Memory B cell (primary cell): ENCODE measurements around the gene TMEM218.

Experiments
- ATAC-seq: fragments of 150-1000 bp; cut with Tn5 transposase; 2 replicates; pipeline ENCODE4 v1.10.0; 2021; ENCODE audit warnings: low read depth, mild to moderate bottlenecking, moderate library complexity
- DNase-seq, 2 donors: peaks; one replicate each; pipeline ENCODE4 v3.0.0; 2022; ENCODE audit warnings: low spot score in 2 of 2
- H3K27ac Mint-ChIP-seq: one replicate; pipeline ENCODE4 v1.8.0; 2022; ENCODE audit warnings: mild to moderate bottlenecking, moderate library complexity, mixed read lengths
- H3K27me3 Mint-ChIP-seq: one replicate; pipeline ENCODE4 v1.8.0; 2022; ENCODE audit warnings: mixed read lengths
- H3K36me3 Mint-ChIP-seq: one replicate; pipeline ENCODE4 v1.8.0; 2022; ENCODE audit warnings: mild to moderate bottlenecking, mixed read lengths
- H3K4me1 Mint-ChIP-seq: one replicate; pipeline ENCODE4 v1.8.0; 2022; ENCODE audit warnings: mixed read lengths
- H3K4me3 Mint-ChIP-seq: one replicate; pipeline ENCODE4 v1.8.0; 2022; ENCODE audit warnings: mild to moderate bottlenecking, moderate library complexity, mixed read lengths
- H3K9me3 Mint-ChIP-seq: one replicate; pipeline ENCODE4 v1.8.0; 2022; ENCODE audit warnings: mixed read lengths

TMEM218 gene

GRCh38 chr11:125111343-125112207 lies at the start of gene TMEM218:
TMEM218 (minus strand) TSS chr11:125111626; CDS start chr11:125102241, 9,385 bp downstream.
- Mint-ChIP-seq H3K27me3 (no peaks in the 10 kb centered on the region), H3K27ac (peak within 1 kb of the TSS; percentile 95), H3K4me1 (peaks cover 9% of the 10 kb centered on the region), H3K4me3 (peak within 1 kb of the TSS; percentile 99), H3K9me3 (no peaks in the 10 kb centered on the region), H3K36me3 (peaks cover 3% of the 10 kb centered on the region)
- peak; percentile 87 to 97 for DNase-seq
- ATAC-seq, result peak; percentile 92

GRCh38 chr11:125157953-125158680 lies 46.7 kb upstream of the TMEM218 start:
- ATAC-seq, result no peak
- no peak overlapping the region for H3K27ac Mint-ChIP-seq

DNA sequence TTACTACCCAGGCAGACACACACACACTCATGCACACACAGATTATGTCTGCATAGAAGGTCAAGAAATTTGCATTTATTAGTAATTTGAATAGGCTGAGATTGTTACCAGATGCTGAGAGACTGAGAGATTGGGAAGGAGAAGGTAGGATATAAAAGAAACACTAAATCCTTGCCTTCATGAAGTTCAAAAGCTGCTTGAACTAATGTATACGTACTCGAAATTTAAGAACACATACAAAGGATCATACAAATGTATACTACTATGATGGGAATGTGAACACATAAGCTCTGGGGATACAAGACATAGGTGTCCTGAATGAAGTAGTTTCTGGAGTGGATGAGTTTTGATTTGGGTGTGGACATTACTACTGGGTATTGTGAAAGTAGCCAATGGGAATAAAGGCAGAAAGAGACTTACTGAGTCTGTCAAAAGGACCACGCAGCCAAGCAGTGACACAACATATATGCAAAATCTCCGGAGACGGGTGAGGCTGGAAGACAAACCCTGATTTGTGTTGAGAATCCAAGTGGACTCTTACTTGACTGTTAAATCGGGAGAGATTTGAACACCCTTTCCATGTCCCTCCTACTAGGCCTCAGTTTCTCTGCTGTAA lies 45.8 kb upstream of the TMEM218 start:
- ATAC-seq (no peak), DNase-seq (no peak)
- no peaks in the 10 kb centered on the region for H3K4me1 Mint-ChIP-seq
- no peak overlapping the region for H3K27ac Mint-ChIP-seq
- no peak overlapping the region for H3K4me3 Mint-ChIP-seq
- H3K9me3 Mint-ChIP-seq, result no peaks in the 10 kb centered on the region
- H3K27me3 Mint-ChIP-seq, result peaks cover 30% of the 10 kb centered on the region
- H3K36me3 Mint-ChIP-seq, result no peaks in the 10 kb centered on the region

More at GRCh38 chr11:125157953-125158680, 46.7 kb upstream of the TMEM218 start:
- H3K36me3 Mint-ChIP-seq, result no peaks in the 10 kb centered on the region
- peaks cover 29% of the 10 kb centered on the region for H3K27me3 Mint-ChIP-seq
- H3K4me3 Mint-ChIP-seq, result no peak overlapping the region
- DNase-seq, result no peak
- no peaks in the 10 kb centered on the region for H3K9me3 Mint-ChIP-seq
- H3K4me1 Mint-ChIP-seq, result no peaks in the 10 kb centered on the region

- DNase-seq (no peak), ATAC-seq (no peak)
- Mint-ChIP-seq H3K36me3 (no peaks in the 10 kb centered on the region), H3K4me1 (no peaks in the 10 kb centered on the region), H3K27ac (no peak overlapping the region), H3K4me3 (no peak overlapping the region), H3K27me3 (peaks cover 30% of the 10 kb centered on the region), H3K9me3 (no peaks in the 10 kb centered on the region)
These were observed 45.1 kb upstream of the TMEM218 start for GRCh38 chr11:125156346-125157117.

GRCh38 chr11:125155767-125156166 lies 44.3 kb upstream of the TMEM218 start:
- H3K9me3 Mint-ChIP-seq, result no peaks in the 10 kb centered on the region
- ATAC-seq, result no peak
- H3K27me3 Mint-ChIP-seq, result peaks cover 30% of the 10 kb centered on the region
- no peak overlapping the region for H3K4me3 Mint-ChIP-seq
- H3K4me1 Mint-ChIP-seq, result no peaks in the 10 kb centered on the region
- no peak for DNase-seq
- H3K36me3 Mint-ChIP-seq, result no peaks in the 10 kb centered on the region
- no peak overlapping the region for H3K27ac Mint-ChIP-seq

- H3K27me3 Mint-ChIP-seq, result peaks cover 27% of the 10 kb centered on the region
- H3K27ac Mint-ChIP-seq, result no peak overlapping the region
- H3K36me3 Mint-ChIP-seq, result no peaks in the 10 kb centered on the region
- no peak overlapping the region for H3K4me3 Mint-ChIP-seq
- DNase-seq (no peak), ATAC-seq (no peak)
- no peaks in the 10 kb centered on the region for H3K4me1 Mint-ChIP-seq
- H3K9me3 Mint-ChIP-seq, result no peaks in the 10 kb centered on the region
These were observed 43.6 kb upstream of the TMEM218 start for GRCh38 chr11:125155100-125155444.

- H3K4me1 Mint-ChIP-seq, result no peaks in the 10 kb centered on the region
- H3K27ac Mint-ChIP-seq, result no peak overlapping the region
- H3K9me3 Mint-ChIP-seq, result no peaks in the 10 kb centered on the region
- no peak for DNase-seq
- no peak for ATAC-seq
- H3K36me3 Mint-ChIP-seq, result no peaks in the 10 kb centered on the region
- peaks cover 29% of the 10 kb centered on the region for H3K27me3 Mint-ChIP-seq
- H3K4me3 Mint-ChIP-seq, result no peak overlapping the region
These were observed 43.1 kb upstream of the TMEM218 start for GRCh38 chr11:125154378-125155099.

- Mint-ChIP-seq H3K27ac (no peak overlapping the region), H3K27me3 (peaks cover 27% of the 10 kb centered on the region), H3K36me3 (no peaks in the 10 kb centered on the region), H3K4me3 (no peak overlapping the region), H3K4me1 (no peaks in the 10 kb centered on the region), H3K9me3 (no peaks in the 10 kb centered on the region)
- DNase-seq, result no peak
- ATAC-seq, result no peak
These were observed 42.4 kb upstream of the TMEM218 start for GRCh38 chr11:125153837-125154236.

DNA sequence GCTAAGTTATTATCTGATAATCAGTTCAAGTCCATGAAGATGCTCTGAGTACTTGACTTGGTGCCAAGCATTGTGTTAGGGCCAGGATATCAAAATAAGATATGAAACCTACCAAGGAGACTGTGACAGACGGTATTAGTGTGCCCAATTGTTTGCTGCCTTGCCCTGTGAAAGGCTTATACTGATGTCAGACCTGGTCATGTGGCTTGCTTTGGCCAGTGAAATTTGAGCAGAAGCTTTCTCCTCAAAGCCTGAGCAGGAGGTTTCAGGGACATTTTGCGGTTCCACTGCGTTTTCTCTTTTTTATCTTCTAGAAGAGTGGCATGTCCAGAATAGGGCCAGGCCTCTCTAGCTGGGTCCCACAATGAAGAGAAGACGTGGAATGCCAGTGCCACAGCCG lies 37.3 kb upstream of the TMEM218 start:
- DNase-seq, result no peak
- H3K36me3 Mint-ChIP-seq, result no peaks in the 10 kb centered on the region
- ATAC-seq, result no peak
- H3K27ac Mint-ChIP-seq, result no peak overlapping the region
- peaks cover 9% of the 10 kb centered on the region for H3K27me3 Mint-ChIP-seq
- no peaks in the 10 kb centered on the region for H3K9me3 Mint-ChIP-seq
- no peaks in the 10 kb centered on the region for H3K4me1 Mint-ChIP-seq
- no peak overlapping the region for H3K4me3 Mint-ChIP-seq

DNA sequence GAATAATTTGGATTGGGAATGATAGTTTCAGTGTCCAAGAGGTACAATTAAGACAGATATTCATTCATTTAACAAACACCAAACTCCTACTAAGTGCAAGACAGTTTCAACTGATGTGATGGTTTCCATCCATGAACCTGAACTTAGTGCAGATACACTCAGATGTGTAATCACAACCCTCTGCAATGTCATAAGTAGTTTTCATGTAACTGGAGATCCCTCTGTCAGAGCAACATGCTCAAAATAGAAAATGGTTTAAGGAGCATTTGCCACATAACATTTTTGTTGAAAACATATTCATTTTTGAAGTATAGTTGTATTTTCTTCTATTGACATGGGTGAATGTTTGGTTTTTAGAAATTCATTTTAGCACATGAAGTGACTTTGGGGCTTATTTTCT lies 36.6 kb upstream of the TMEM218 start:
- H3K9me3 Mint-ChIP-seq, result no peaks in the 10 kb centered on the region
- H3K27me3 Mint-ChIP-seq, result peaks cover 9% of the 10 kb centered on the region
- no peak for DNase-seq
- ATAC-seq, result no peak
- H3K4me1 Mint-ChIP-seq, result no peaks in the 10 kb centered on the region
- H3K27ac Mint-ChIP-seq, result no peak overlapping the region
- no peak overlapping the region for H3K4me3 Mint-ChIP-seq
- H3K36me3 Mint-ChIP-seq, result no peaks in the 10 kb centered on the region

- H3K27ac Mint-ChIP-seq, result no peak overlapping the region
- ATAC-seq (no peak), DNase-seq (no peak)
- H3K9me3 Mint-ChIP-seq, result no peaks in the 10 kb centered on the region
- H3K27me3 Mint-ChIP-seq, result peaks cover 8% of the 10 kb centered on the region
- no peaks in the 10 kb centered on the region for H3K4me1 Mint-ChIP-seq
- H3K36me3 Mint-ChIP-seq, result no peaks in the 10 kb centered on the region
- no peak overlapping the region for H3K4me3 Mint-ChIP-seq
These were observed 35.9 kb upstream of the TMEM218 start for GRCh38 chr11:125147280-125147679.

GRCh38 chr11:125146232-125146631 lies 34.8 kb upstream of the TMEM218 start:
- H3K4me3 Mint-ChIP-seq, result no peak overlapping the region

More at GRCh38 chr11:125146232-125146631, 34.8 kb upstream of the TMEM218 start:
- ATAC-seq (no peak), DNase-seq (no peak)
- H3K27ac Mint-ChIP-seq, result no peak overlapping the region
- no peaks in the 10 kb centered on the region for H3K36me3 Mint-ChIP-seq
- no peaks in the 10 kb centered on the region for H3K9me3 Mint-ChIP-seq
- H3K27me3 Mint-ChIP-seq, result peaks cover 10% of the 10 kb centered on the region
- H3K4me1 Mint-ChIP-seq, result peaks cover 3% of the 10 kb centered on the region
